GM19023 (cell line): Measurements from ENCODE around the gene TRMT61A.

Source experiments
- ATAC-seq: cut with Tn5 transposase; IDR thresholded peaks from one replicate; pipeline ENCODE4 v1.9.1; 2021; ENCODE audit warnings: mild to moderate bottlenecking, moderate library complexity; ENCODE audit not compliant: unreplicated experiment

TRMT61A gene

DNA sequence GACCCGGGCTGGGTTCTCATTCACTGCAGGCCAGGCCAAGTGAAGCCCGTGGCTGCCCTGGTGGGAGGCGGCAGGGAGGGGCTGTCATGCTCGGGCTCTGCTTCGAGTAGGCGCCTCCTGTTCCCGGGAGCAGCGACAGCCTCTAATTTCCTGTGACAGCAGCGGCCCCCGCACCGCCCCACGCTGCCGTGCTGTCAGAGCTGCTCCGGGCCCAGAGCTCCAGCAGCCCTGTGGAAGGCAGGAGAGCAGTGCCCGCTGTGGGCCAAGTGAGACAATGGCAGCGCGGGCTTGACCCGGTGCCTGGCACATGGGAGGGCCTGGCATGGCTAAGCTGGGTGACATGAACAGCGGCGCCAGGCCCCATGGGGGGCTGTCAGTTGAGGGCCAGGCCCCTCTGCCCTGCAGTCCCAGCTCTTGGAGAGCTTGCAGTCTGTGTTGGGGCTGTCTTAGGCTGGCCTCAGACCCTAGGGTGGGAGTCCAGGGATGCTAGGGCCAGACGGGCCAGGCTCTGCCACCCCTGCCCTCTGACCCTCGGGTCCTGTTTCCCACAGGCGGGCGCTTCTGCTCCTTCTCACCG, 5.1 kb downstream of the TRMT61A start:
- ATAC-seq: no peak

DNA sequence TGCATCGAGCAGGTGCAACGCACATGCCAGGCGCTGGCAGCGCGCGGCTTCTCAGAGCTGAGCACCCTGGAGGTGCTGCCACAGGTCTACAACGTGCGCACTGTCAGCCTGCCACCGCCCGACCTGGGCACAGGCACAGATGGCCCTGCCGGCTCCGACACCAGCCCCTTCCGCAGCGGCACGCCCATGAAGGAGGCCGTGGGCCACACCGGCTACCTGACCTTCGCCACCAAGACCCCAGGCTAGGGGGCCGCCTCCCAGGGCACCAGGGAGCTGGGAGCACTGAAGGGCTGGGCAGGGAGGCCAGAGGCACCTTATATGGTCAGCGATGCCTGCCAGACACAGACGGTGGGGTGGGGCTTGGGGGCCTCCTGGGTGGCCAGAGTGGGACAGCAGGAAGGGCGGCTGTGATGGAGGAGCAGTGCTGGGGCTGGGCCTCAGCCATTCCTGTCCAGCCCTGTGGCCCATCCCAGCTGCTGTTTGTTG, 5.6 kb downstream of the TRMT61A start:
- no peak for ATAC-seq

DNA sequence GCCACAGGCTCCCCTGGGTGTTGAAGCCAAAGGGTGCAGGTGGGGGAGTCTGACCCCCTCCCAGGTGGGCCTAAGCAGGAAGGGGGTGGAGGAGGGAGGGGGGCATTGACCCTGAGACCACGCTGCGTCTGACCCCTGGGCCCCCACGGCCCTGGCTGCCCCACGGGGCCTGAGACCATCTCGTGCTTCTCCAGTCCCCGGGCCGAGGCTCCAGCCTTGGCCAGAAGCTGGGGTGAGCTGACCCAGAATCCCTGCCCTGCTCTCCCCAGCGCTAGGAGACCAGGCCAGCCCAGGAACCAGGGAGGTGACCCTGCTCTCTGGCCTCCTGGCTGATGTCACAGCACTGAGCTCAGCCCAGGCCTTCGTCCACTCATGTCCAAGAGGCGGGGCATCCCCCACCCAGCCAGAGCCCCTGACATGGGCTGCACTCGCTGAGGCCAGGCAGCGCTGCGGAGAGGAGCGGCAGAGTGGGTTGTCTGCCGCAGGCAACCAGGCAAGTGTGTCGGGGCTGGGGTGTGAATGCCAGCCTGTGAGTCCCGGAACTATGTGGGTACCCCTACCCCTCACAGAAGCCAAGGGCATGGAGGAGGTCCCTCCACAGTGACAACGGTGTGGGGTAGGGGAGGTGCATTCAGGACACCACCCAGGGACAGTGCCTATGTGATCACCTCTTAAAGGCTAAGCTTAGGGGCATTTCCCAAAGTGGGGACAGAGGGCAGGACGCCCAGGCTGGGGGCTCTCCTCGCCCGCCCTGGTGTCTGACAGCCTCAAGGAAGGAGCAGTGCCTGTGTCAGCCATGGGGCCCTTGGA, 6.3 kb downstream of the TRMT61A start:
- no peak for ATAC-seq

DNA sequence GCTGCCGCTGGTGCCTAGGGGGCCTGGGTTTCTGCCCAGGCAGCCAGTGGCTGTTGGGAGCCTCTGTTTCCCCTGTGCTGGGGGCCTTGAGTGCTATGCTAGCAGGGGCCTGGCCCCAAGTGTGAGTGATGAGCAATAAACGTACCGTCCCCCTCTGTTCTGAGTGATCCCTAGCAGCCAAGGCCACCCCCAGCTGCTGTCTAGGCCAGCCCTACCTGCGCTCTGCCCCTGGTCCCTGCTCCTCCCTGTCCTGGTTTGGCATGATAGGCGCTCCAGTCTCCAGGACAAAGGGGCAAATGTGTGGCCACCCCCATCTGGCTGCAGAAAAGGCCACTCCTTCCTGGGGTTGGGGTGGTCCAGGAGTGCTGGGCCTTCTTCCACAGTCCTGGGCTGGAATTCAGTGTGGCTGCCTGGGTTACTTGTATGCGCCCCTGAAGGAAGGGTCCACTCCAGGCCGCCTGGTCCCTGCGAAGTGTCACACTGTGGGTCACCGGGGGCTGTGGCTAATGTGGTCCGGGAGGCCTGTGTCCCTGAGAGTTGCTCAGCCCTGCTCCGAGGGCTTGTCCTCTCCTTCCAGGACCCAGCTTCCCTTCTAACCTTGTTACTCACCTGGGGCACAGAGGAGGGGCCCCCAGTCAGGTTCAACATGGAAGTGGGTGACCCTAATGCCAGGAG, 7.0 kb downstream of the TRMT61A start:
- no peak for ATAC-seq

DNA sequence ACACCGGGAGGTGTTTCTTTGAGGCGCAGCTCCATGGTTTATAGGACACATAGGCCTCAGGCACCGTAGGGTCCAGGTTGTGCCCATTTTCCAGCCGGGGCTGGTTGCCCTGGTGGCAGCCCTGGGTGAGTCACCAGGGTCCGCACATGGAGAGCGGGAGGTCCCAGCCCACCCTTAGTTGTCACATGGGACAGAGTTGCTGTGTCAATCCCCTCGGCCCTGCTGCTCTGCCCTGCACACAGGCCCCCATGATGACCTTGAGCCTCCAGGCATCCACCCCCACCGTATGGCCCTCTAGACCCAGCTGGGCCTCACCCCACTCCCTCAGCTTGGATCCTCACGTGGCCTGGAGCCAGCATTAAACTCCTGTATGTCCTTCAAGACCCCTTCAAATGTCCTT, 7.7 kb downstream of the TRMT61A start:
- ATAC-seq: no peak

DNA sequence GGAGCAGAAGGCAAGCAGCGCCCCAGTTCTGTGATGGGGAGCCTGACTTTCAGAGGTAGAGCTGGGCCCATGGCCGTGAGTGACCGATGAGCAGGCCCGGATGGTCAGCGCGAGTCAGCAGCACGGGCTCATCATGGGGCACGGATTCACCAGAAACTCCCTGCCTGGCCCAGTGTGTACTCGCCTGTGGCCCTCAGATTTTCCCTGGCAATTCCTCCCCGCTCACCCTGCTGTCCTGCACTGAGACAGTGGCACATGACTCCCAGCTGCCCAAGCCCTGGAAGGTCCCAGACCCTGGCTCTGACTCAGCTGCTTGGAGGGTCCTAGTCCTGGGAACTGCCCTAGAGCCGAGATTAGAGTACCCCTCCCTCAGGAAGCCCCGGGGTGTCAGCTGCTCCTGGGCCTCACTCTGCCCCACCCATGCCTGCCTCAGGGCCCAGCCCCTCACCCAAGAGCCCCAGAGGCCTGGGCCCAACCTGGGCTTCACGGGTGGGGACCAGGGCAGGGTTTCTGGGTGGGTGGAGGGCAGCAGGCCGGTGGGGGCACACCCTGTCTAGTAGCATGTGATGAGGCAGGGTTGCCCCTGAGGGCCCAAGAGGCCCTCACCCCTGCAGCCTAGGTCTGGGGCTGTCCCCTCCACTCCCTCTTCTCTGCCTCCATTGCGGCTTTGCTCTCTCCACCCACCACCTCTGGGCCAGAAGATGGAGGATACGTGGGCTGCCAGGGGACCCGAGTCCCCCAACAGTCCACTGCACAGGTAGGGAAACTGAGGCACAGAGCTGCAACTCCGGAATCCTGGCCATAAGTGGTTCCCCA, 8.4 kb downstream of the TRMT61A start:
- no peak for ATAC-seq

DNA sequence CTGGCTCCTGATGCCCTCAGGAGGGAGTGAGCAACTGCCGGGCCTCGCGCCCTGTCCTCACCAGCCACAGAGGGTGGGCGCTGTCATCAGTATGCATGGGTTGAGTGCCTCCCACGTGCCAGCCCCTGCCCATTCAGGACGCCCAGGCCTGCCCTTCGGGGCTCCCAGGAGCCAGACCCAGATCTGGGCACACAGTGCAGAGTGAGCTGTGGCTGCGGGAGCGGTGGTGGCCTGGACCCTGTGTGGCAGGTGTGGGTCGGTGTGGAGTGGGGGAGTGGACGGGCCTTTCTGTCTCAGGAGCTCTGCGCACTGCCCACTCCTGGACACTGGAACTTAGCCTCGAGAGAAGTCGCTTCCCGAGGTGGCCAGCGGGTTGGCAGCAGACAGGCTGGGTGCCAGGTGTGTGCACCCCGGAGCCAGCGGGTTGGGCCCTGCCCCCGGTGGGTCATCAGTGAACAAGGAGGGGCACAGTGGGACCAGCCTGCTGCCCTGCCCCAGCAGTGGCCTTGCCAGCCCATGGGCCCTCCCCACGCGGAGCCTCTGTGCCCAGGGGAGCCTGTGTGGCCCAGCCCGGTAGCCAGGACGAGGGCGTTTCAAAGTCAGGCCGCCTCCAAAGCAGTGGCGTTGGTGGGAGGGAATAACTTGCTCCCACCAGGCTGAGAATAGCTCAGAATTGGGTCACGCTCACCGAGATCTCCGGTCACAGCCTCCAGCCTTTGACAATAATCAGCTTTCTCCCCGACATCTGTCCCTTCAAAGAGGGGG, 9.5 kb downstream of the TRMT61A start:
- ATAC-seq: no peak

DNA sequence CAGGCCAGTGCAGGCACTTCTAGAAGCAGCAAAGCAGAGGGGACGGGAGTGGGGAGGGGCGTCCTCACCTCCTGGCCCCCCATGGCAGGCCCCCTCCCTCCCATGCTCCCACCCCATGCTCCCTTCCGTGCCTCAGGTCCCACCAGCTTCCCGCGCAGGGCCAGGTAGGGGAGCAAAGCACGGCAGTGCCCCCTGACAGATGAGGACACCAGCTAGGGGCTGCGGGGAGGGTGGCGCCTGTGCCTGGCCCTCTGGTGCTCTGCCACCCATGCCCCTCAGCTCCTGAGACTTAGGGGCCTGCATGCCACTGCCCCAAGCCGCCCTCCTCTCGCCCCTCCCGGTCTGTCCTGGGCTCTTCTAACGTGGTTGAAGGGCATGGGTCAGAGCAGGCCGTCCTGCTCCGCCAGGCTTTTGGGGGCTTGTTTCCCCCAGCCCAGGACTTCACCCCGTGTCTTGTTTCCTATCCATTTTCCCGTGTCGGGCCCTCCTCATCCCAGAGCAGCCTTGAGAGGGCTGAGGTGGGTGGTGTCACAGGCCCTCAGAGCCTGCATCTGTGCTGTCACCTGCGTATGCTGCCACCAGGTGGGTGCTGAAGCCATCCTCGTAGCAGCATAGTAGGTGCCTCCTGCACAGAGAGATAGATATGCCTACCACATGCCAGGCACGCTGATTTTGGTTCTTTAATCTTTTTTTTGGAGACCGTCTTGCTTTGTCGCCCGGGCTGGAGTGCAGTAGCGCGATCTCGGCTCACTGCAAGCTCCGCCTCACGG, 10.2 kb downstream of the TRMT61A start:
- ATAC-seq: no peak

DNA sequence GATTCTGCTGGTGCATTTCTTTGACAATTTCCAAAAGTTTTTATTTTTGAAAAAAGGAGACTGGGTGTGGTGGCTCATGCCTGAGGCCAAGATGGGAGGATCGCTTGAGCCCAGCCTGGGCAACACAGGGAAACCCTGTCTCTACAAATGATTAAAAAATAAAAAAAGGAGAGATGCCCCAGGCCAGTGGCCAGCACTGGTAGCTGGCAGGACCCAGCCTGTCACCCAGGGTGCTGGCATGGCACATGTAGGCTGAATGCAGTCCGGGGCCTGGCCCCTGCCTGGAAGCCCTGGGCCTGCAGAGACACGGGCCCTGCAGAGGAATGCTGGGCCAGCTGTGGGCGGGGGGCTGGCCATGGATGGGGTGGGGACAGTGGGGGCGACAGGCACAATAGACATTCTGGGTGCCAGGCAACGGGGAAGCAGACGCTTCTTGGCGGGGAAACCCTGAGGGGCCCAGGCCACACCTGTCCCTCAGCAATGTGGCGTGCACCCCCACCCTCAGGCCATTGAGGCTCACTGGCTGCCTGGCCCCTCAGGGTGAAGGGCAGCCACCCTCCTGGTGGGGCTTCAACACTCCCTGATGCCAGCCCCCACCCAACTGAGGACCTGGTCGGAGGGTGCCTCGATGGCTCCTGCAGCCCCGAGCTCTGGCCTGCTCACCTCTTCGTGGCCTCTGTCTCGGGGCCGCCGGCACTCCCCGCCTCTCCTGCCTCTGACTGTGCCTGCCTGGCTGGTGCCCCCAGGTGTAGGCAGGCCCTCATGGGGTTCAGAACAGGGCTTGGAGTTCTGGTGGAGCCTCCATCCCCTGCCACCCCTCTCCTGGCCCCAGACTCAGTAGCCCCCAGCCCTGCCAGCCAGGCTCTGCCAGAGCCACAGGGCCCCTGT, 12.1 kb downstream of the TRMT61A start:
- ATAC-seq: no peak

DNA sequence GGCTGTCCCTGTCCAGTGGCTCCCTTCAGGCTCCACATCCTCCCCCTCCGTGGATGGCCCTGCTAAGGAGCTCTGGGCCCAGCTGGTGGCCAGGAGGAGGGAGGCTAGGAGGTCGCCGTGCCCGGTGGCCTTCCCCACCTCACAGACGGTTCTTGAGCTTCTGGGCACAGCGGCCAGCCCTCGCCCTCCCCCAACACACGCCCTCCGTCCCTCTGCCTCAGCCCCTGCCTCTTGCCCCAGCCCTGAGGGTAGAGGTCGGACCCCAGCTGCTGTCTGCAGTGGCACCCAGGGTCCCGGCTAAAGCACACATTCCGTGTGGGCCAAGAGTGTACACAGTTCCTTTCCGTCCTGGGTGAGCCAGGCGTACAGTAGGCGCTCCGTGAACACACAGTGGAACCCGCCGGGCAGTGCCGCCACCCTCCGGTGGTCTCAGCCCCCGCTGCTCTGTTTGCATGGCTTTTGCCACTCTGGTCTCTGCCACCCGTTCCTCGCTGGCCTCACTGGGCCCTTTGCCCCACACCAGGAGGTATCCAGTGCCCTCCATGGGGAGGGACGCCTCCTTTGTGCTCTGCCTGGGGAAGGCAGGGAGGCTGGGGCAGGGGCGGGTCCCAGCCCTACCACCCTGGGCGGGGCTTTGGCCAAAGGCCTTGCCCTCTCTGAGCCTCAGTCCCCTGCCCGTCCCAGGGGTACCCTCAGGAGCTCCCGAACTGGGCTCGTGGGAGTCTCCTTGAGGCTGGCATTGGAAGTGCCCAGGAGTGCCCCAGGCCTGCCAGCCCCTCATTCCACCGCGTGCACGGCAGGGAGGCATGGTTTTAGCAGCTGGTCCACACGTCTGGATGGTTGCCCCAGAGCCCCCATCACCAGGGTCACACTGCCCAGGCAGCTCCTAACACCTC, 13.0 kb downstream of the TRMT61A start:
- ATAC-seq: no peak

DNA sequence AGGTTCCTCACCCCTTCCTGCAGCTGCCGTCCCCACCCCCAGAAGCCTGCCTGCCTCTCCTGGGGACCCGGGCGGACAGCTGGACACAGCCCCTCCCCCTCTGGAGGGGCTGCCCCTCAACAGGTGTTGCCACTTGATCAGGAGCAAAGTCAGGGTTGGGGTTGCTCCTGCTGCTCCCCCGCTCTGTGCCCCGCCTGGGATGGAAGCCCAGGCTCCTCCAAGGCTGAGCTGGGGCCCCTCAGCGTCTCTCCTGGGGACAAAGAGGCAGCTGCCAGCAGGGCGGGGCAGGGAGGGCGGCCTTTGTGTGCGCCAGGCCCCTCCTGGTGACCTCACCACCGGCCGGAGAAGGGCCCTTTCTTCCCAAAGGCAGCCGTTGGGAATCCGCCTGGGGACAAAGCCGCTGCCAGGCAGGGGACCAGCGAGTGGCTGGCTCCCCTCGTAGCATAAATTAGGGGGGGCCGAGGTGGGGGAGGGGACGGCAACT, 13.7 kb downstream of the TRMT61A start:
- no peak for ATAC-seq

DNA sequence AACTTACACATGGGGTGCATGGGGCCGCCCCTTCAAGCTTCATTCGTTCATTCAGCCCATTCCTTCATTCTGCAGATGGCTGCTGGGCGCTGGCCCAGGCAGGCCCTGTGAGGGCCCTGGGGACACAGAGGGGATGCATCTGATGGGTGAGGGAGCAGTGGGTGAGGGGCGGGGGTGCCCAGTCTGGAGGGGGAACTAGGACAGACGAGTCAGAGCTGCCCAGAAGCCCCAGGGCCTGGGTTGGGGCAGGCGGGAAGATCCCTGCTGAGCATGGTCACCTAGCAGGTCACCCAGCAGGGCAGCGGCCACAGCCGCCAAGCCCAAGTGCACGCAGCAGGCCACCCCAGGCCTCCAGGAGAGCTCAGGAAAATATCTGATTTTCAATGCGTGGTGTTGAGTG, 14.1 kb downstream of the TRMT61A start:
- no peak for ATAC-seq

DNA sequence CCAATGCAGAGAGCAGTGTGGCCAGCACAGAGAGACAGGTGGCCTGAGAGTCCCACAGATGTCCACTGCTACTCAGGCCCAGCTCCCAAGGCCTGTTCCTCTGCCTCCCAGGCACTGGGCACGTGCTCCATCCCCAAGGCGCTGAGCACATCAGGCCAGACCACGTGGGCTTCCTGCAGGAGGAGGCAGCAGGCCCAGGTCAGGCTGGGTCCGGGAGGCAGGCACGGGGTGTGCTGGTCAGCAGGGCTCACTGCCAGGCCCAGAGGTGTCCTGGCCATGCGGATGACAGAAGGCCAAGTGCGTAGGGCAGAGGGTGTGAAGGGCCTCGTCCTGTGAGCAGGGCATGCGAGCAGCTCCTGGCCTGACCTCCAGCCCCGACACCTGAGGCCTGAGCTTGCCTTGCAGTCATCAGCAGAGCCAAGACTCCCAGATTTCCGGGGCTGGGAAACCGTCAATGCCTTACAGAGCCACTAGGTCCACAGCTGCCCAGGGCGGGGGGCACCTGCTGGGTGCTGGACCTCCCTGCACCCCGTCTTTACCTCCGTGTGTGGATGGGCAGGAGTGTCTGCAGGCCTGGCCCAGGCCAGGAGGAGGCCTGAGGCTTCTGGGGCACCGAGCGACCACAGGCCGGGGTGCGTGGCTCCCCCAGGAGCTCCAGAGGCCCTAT, 14.9 kb downstream of the TRMT61A start:
- ATAC-seq: no peak

DNA sequence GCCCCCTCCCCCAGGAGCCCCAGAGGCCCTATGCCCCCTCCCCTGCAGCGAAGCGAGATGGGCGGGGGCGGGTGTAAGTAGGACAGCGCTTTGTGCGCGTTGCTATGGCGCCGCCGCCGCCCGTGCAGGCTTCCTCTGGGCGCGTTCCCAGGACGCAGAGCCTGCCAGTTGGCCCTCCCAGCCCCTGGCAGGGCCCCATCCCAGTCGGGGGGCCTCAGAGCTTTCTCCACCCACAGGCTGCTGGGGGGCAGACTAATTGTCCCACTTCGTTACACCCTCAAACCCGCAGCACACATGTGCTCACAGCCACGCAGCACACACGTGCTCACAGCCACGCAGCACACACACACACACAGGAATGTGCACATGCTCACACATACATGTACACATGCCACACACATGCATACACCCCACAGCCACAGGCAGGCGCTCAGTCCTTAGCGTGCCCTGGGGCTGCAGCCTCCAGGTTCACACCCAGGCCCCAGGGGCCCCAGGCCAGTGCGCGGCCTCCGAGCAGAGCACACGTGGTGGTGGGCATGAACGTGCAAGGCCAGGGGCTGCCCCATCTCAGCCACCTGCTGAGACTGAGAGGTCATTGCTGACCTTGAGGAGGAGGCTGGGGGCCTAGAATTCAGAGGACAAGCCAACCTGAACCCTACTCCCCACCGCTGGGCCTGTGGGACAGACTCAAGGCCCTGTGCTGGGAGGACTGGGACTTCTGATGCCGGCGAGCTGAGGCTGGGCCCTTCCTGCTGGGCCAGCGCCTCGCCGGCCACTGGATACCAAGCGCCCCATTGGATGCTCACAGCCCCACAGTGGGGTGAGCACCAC, 15.6 kb downstream of the TRMT61A start:
- ATAC-seq: no peak

DNA sequence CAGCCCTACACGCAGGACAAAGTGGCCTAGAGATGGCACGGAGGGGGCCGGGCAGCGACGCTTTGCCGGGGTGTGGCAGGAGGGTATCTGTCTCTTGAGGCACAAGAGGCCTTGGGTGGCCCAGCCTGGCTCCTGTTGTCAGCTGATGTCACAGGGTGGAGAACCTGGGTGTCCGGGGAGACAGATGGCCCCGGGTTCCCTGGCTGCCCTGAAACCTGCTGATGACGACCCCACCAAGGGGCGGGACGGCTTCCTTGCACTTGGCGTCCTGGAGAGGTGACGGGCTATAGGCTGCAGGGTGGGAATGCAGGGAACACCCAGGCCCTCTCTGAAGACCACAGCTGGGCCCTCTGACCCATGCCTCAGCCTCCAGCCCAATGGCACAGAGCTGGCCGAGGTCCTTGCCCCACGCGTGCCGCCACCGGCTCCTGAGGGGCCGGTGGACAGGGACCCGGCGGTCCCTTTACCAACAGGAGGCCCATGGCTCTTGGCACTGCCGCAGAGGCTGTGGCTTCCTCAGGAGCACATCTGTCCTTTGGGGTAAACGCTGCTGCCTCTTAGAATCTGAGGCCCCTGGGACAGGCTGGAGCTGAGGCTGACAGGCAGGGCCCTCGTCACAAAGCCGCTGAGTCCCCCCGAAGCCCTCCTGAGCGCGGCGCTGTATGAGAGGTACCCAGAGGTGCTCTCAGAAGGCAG, 16.4 kb downstream of the TRMT61A start:
- ATAC-seq: no peak
